ENCODE data around the gene NEDD4L.
"Not testable (repeated sequence)": the region's sequence is repeated elsewhere in the genome, so short reads cannot be mapped to it uniquely, and the experiment has no call there.

Gene NEDD4L

GRCh38 chr18:58279504-58280175, 235.6 kb downstream of the NEDD4L start:
- H3K36me3 ChIP-seq (ENCODE audit: insufficient read depth, low read length), result no peaks in the 10 kb centered on the region
- no peaks in the 10 kb centered on the region for H3K9me3 ChIP-seq (replicated peaks; ENCODE audit: low read length)
- H3K4me2 ChIP-seq (ENCODE audit: low read length), result no peak overlapping the region
- no peaks in the 10 kb centered on the region for H3K4me1 ChIP-seq (ENCODE audit: control insufficient read depth, insufficient read depth, low read length)
- H3K4me3 ChIP-seq (ENCODE audit: low read length), result no peak overlapping the region
- H3K27me3 ChIP-seq (ENCODE audit: control insufficient read depth, insufficient read depth, low read length), result no peaks in the 10 kb centered on the region
- H3K9ac ChIP-seq (ENCODE audit: low read depth, low read length), result no peak overlapping the region

DNA sequence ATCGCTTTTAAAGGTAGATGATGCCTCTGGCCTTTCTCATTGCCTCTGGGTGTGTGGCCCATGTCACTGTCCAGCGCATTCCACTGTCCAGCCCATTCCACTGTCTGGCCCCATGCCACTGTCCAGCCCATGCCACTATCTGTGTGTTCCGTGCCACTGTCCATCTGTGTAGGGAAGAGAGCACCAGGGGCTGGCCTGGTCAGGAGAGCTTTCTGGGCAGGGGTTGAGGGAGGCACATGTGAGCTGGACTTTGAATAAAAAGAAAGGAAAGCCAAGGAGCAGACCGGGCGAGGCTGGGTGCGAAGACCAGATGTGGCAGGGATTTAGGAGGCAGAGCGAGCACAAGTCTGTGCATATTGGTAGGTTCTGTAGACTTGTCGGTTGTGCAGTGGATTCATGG, 236.2 kb downstream of the NEDD4L start:
- Histone ChIP-seq H3K9ac (ENCODE audit: low read depth, low read length) (no peak overlapping the region), H3K9me3 (replicated peaks; ENCODE audit: low read length) (no peaks in the 10 kb centered on the region), H3K27me3 (ENCODE audit: control insufficient read depth, insufficient read depth, low read length) (no peaks in the 10 kb centered on the region), H3K4me1 (ENCODE audit: control insufficient read depth, insufficient read depth, low read length) (no peaks in the 10 kb centered on the region), H3K4me3 (ENCODE audit: low read length) (no peak overlapping the region), H3K36me3 (ENCODE audit: insufficient read depth, low read length) (no peaks in the 10 kb centered on the region), H3K4me2 (ENCODE audit: low read length) (no peak overlapping the region)

DNA sequence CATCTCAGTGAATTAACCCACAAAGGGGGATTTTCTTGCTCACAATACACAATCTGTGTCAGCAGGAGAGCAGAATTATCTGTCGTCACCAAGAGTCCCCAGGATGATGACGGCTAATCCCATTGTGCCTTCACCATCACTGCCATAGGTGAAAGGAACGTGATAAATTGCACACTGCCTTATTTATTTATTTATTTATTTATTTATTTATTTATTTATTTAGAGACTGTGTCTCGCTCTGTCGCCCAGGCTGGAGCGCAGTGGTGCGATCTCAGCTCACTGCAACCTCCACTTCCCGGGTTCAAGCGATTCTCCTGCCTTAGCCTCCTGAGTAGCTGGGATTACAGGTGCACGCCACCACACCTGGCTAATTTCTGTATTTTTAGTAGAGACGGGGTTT, 238.8 kb downstream of the NEDD4L start:
- not testable (repeated sequence) for H3K4me1 ChIP-seq (ENCODE audit: control insufficient read depth, insufficient read depth, low read length); H3K27me3 ChIP-seq (ENCODE audit: control insufficient read depth, insufficient read depth, low read length); H3K36me3 ChIP-seq (ENCODE audit: insufficient read depth, low read length); H3K9ac ChIP-seq (ENCODE audit: low read depth, low read length); H3K4me3 ChIP-seq (ENCODE audit: low read length); H3K4me2 ChIP-seq (ENCODE audit: low read length); H3K9me3 ChIP-seq (replicated peaks; ENCODE audit: low read length)

DNA sequence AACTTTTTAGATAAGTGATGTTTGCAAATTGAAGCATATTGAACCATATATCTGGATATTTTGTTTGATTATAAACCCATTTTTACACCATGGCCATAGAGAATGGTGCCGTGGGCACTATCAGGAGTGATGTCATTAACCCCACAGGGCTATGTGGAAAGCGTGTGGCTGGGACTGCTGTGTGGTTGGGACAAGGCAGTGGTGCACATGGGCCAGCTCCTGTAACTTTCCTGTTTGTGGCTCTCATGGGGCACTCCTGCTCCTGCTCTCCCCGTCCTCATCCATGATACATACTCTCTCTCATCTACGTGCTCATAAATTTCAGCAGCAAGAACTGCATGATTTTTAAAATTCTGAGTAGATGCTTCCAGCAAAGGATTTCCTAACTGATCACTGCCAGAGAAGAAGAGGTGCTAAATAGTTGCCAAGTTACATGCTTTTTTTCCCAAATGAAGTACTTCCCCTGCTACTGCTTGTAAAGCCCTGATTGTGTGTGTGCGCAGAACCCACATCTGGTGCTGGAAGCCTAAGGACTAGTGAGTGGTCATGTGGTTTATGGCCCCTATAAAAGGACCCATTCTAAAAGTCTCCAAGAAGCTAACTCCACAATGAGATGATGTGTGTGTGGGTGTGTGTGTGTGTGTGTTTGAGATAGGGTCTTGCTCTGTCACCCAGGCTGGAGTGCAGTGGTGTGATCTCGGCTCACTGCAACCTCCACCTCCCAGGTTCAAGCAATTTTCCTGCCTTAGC, 240.8 kb downstream of the NEDD4L start:
- Histone ChIP-seq H3K4me3 (ENCODE audit: low read length) (no peak overlapping the region), H3K9ac (ENCODE audit: low read depth, low read length) (no peak overlapping the region), H3K4me1 (ENCODE audit: control insufficient read depth, insufficient read depth, low read length) (peaks cover 22% of the 10 kb centered on the region)

DNA sequence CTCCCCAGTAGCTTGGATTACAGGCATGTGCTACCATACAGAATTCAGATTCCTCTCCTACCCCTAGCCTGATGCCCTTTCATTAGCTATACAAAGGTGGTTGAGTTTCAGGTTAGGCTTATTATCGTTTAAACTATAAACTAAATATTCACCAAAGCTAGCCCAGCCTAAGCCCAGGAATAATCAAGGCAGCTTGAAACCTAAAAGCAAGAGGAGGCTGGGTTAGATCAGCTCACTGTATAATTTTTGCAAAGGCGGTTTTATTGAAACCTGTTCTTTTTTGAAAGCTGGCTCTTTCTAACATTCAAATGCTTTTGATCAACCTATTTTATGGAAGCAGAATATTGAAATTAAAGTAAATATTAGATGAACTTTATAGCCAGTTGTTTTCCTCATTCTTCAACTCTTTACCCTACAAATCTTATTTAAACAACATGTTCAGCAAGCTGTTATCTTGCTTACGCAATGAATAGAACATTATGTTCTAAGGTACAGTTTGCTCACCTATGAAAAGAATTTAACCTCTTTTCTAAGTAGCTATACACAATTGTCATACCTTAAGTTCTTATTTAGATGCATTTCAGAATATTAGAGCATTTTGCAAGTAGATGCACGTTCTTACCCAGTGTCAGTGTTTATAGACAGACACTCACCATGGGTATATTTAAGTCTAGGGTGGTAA, 241.6 kb downstream of the NEDD4L start:
- H3K4me3 ChIP-seq (ENCODE audit: low read length), result no peak overlapping the region
- H3K4me1 ChIP-seq (ENCODE audit: control insufficient read depth, insufficient read depth, low read length), result peaks cover 29% of the 10 kb centered on the region
- H3K36me3 ChIP-seq (ENCODE audit: insufficient read depth, low read length), result no peaks in the 10 kb centered on the region

More for the DNA sequence above, 240.8 kb downstream of the NEDD4L start:
- no peaks in the 10 kb centered on the region for H3K27me3 ChIP-seq (ENCODE audit: control insufficient read depth, insufficient read depth, low read length)
- H3K4me2 ChIP-seq (ENCODE audit: low read length), result no peak overlapping the region
- H3K9me3 ChIP-seq (replicated peaks; ENCODE audit: low read length), result no peaks in the 10 kb centered on the region
- H3K36me3 ChIP-seq (ENCODE audit: insufficient read depth, low read length), result no peaks in the 10 kb centered on the region

GRCh38 chr18:58286632-58287352, 242.8 kb downstream of the NEDD4L start:
- Histone ChIP-seq H3K4me3 (ENCODE audit: low read length) (no peak overlapping the region), H3K4me1 (ENCODE audit: control insufficient read depth, insufficient read depth, low read length) (peaks cover 32% of the 10 kb centered on the region), H3K9me3 (replicated peaks; ENCODE audit: low read length) (no peaks in the 10 kb centered on the region), H3K9ac (ENCODE audit: low read depth, low read length) (no peak overlapping the region), H3K27me3 (ENCODE audit: control insufficient read depth, insufficient read depth, low read length) (no peaks in the 10 kb centered on the region), H3K4me2 (ENCODE audit: low read length) (no peak overlapping the region), H3K36me3 (ENCODE audit: insufficient read depth, low read length) (no peaks in the 10 kb centered on the region)

More for the DNA sequence above, 241.6 kb downstream of the NEDD4L start:
- no peak overlapping the region for H3K9ac ChIP-seq (ENCODE audit: low read depth, low read length)
- no peaks in the 10 kb centered on the region for H3K27me3 ChIP-seq (ENCODE audit: control insufficient read depth, insufficient read depth, low read length)
- no peak overlapping the region for H3K4me2 ChIP-seq (ENCODE audit: low read length)
- no peaks in the 10 kb centered on the region for H3K9me3 ChIP-seq (replicated peaks; ENCODE audit: low read length)

DNA sequence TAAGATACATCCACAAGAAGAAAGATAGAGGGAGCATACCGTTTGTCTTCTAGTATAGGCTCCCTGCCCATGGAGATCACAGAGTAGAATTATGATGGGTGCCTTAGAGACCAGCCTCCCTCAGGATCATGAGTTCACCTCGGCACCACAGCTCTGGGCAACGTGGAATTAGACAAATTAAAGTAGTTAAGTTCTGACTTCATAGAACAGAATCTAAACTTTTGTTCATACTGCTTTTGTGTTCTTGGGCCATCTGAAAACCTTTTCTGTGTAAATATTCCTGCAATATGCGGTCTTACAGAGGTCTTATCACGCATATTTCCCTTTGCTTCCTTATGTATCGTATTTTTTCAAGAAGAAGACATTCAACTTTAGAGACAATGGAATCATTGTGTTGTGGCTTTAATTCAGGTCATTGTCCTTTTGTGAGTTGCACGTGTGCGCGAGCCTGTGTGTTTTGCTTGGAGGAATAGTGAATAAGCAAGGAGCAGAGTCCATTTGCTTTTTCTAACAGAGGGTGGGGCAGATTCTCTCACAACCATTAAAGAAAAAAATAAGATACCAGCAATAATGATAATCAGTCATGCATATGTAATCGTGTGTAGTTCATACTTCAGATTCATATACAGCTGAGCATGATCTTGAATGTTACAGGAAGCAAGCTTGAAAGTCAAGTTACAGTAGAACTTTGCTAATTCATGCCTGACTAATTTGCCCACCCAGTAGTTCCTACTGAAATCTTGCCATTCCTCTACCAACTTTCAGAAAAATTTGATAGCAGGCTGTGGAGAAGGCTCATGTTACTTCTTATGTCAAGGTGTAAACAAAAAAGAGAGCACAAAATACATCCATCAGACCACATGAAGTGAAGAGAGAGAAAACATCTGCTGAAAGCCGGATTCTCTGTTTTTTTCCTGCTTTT, 243.6 kb downstream of the NEDD4L start:
- Histone ChIP-seq H3K4me2 (ENCODE audit: low read length) (no peak overlapping the region), H3K9me3 (replicated peaks; ENCODE audit: low read length) (no peaks in the 10 kb centered on the region), H3K4me3 (ENCODE audit: low read length) (no peak overlapping the region), H3K36me3 (ENCODE audit: insufficient read depth, low read length) (no peaks in the 10 kb centered on the region), H3K27me3 (ENCODE audit: control insufficient read depth, insufficient read depth, low read length) (no peaks in the 10 kb centered on the region), H3K4me1 (ENCODE audit: control insufficient read depth, insufficient read depth, low read length) (peaks cover 32% of the 10 kb centered on the region), H3K9ac (ENCODE audit: low read depth, low read length) (no peak overlapping the region)

DNA sequence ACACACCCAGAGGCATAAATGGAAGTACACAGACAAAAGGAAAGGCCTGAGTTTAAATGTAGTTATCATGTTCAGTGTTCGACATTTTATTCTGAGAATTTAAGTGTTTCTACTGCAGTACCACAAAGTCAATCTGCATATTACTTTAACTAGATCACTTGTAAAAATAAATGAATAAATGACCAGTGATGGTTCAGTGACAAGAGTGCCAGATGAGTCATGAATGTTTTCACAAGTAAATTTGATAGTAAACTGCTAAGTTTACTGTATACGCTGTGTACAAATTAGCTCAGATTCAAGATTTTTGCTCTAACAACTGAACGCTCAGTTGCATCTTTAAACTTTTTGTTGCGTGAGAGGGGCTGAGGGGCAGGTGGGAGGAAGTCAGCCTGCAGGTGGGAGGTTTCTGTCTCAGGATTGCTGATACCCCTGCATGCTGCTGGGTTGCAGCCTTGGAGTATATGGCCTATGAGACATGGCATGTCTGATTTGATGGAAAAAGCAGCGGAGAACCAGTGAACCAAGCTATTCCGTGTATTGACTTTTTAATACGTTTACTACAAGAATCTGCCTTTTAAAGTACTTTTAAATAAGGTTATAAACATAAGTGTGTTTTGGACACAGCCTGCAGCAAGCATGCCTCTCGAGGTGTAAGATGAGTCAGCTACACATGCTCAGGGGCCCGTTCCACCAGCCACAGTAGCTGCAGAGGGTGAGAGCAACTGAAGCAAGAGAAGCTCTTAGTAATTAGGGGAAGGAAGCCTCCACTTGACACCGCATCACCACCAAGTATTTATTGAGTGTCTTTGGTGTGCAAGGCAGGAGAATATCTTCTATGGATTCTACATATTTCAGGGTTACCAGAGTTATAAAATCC, 245.1 kb downstream of the NEDD4L start:
- Histone ChIP-seq H3K4me2 (ENCODE audit: low read length) (no peak overlapping the region), H3K4me1 (ENCODE audit: control insufficient read depth, insufficient read depth, low read length) (peaks cover 32% of the 10 kb centered on the region), H3K27me3 (ENCODE audit: control insufficient read depth, insufficient read depth, low read length) (no peaks in the 10 kb centered on the region), H3K9ac (ENCODE audit: low read depth, low read length) (no peak overlapping the region), H3K9me3 (replicated peaks; ENCODE audit: low read length) (no peaks in the 10 kb centered on the region), H3K4me3 (ENCODE audit: low read length) (no peak overlapping the region), H3K36me3 (ENCODE audit: insufficient read depth, low read length) (no peaks in the 10 kb centered on the region)

- no peaks in the 10 kb centered on the region for H3K9me3 ChIP-seq (replicated peaks; ENCODE audit: low read length)
- H3K9ac ChIP-seq (ENCODE audit: low read depth, low read length), result no peak overlapping the region
- no peaks in the 10 kb centered on the region for H3K36me3 ChIP-seq (ENCODE audit: insufficient read depth, low read length)
- H3K27me3 ChIP-seq (ENCODE audit: control insufficient read depth, insufficient read depth, low read length), result no peaks in the 10 kb centered on the region
- no peak overlapping the region for H3K4me3 ChIP-seq (ENCODE audit: low read length)
- H3K4me2 ChIP-seq (ENCODE audit: low read length), result no peak overlapping the region
- peaks cover 32% of the 10 kb centered on the region for H3K4me1 ChIP-seq (ENCODE audit: control insufficient read depth, insufficient read depth, low read length)
These were observed 246.2 kb downstream of the NEDD4L start for GRCh38 chr18:58290116-58290695.

GRCh38 chr18:58291131-58291530, 247.1 kb downstream of the NEDD4L start:
- peaks cover 32% of the 10 kb centered on the region for H3K4me1 ChIP-seq (ENCODE audit: control insufficient read depth, insufficient read depth, low read length)

More at GRCh38 chr18:58291131-58291530, 247.1 kb downstream of the NEDD4L start:
- Histone ChIP-seq H3K4me2 (ENCODE audit: low read length) (no peak overlapping the region), H3K27me3 (ENCODE audit: control insufficient read depth, insufficient read depth, low read length) (no peaks in the 10 kb centered on the region), H3K9me3 (replicated peaks; ENCODE audit: low read length) (no peaks in the 10 kb centered on the region), H3K36me3 (ENCODE audit: insufficient read depth, low read length) (no peaks in the 10 kb centered on the region), H3K4me3 (ENCODE audit: low read length) (no peak overlapping the region), H3K9ac (ENCODE audit: low read depth, low read length) (no peak overlapping the region)
